PFSK-1 (cell line): ENCODE results near the gene TMEM37.

Source experiments
- FOXP2 ChIP-seq: optimal IDR thresholded peaks from 2 replicates; pipeline ENCODE3; 2011; ENCODE audit warnings: borderline replicate concordance, control low read depth, inconsistent platforms; ENCODE audit not compliant: insufficient read depth; ENCODE audit errors: extremely low read length, extremely low read depth
- POLR2AphosphoS5 ChIP-seq: IDR thresholded peaks from 2 replicates; pipeline ENCODE4 v1.6.1; 2012; ENCODE audit warnings: low read depth, mild to moderate bottlenecking, control low read depth, low read length, moderate library complexity
- SIN3A ChIP-seq: IDR thresholded peaks from 2 replicates; pipeline ENCODE4 v1.6.1; 2012; ENCODE audit warnings: mild to moderate bottlenecking, low read length, moderate library complexity, borderline replicate concordance; ENCODE audit not compliant: insufficient read depth
- TAF1 ChIP-seq: IDR thresholded peaks from 2 replicates; pipeline ENCODE4 v1.6.1; 2012; ENCODE audit warnings: low read length, control low read depth, borderline replicate concordance; ENCODE audit not compliant: insufficient read depth
- TF ChIP-seq, protein P1 (sequence below), 2 experiments: IDR thresholded peaks; 2 replicates each; pipeline versions ENCODE4 v1.6.1 to v1.8.0; 2011 to 2012; ENCODE audit warnings: low read depth in 2 of 2, low read length in 2 of 2, control low read depth in 1 of 2, inconsistent platforms in 1 of 2, mild to moderate bottlenecking in 1 of 2, moderate library complexity in 1 of 2; ENCODE audit not compliant: insufficient read depth in 1 of 2

The TMEM37 gene

DNA sequence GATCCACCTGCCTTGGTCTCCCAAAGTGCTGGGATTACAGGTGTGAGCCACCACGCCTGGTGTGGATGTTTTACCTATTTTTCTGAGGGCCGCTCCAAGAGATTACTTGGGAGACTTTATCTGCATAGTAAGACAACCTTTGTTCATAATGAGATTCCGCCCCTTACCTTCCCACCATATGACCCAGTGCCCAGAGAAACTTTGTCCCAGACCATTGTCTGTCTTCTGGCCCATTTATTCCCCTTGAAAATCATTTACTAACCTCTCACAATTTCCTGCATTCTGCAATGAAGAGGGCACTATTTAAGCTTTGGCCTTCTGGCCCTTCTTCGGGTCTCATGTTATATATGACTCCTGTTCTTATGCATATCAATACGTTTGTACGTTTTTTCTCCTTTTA lies 13.7 kb upstream of the TMEM37 start:
- TF ChIP-seq TAF1 (no peak), SIN3A (no peak), POLR2AphosphoS5 (no peak), FOXP2 (no peak)
- TF ChIP-seq, protein P1, sequence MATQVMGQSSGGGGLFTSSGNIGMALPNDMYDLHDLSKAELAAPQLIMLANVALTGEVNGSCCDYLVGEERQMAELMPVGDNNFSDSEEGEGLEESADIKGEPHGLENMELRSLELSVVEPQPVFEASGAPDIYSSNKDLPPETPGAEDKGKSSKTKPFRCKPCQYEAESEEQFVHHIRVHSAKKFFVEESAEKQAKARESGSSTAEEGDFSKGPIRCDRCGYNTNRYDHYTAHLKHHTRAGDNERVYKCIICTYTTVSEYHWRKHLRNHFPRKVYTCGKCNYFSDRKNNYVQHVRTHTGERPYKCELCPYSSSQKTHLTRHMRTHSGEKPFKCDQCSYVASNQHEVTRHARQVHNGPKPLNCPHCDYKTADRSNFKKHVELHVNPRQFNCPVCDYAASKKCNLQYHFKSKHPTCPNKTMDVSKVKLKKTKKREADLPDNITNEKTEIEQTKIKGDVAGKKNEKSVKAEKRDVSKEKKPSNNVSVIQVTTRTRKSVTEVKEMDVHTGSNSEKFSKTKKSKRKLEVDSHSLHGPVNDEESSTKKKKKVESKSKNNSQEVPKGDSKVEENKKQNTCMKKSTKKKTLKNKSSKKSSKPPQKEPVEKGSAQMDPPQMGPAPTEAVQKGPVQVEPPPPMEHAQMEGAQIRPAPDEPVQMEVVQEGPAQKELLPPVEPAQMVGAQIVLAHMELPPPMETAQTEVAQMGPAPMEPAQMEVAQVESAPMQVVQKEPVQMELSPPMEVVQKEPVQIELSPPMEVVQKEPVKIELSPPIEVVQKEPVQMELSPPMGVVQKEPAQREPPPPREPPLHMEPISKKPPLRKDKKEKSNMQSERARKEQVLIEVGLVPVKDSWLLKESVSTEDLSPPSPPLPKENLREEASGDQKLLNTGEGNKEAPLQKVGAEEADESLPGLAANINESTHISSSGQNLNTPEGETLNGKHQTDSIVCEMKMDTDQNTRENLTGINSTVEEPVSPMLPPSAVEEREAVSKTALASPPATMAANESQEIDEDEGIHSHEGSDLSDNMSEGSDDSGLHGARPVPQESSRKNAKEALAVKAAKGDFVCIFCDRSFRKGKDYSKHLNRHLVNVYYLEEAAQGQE (IDR thresholded peaks at IDR 0.05; ENCODE audit: insufficient read depth in 1 of 2, low read depth in 2 of 2, low read length in 2 of 2): no peak

DNA sequence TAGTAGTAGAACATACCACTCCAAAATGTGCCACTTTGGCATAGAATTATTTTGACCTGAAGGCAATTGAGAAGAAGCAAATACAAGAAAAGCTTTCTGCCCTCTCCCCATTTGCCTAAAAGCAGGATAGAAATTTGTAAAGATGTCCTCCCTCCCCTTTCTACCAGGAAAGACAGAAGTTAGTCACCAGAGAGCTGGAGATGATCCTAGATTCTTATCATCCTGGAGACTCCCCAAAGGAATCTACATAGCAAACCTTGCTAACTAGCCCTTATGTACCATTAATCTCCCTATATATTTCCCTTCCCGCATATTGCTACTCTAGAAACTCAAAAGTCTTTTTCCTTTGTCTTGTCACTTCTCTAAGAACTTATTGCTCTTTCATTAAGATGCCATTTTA lies 12.6 kb upstream of the TMEM37 start:
- TF ChIP-seq POLR2AphosphoS5 (no peak), SIN3A (no peak), TAF1 (no peak), FOXP2 (no peak)

DNA sequence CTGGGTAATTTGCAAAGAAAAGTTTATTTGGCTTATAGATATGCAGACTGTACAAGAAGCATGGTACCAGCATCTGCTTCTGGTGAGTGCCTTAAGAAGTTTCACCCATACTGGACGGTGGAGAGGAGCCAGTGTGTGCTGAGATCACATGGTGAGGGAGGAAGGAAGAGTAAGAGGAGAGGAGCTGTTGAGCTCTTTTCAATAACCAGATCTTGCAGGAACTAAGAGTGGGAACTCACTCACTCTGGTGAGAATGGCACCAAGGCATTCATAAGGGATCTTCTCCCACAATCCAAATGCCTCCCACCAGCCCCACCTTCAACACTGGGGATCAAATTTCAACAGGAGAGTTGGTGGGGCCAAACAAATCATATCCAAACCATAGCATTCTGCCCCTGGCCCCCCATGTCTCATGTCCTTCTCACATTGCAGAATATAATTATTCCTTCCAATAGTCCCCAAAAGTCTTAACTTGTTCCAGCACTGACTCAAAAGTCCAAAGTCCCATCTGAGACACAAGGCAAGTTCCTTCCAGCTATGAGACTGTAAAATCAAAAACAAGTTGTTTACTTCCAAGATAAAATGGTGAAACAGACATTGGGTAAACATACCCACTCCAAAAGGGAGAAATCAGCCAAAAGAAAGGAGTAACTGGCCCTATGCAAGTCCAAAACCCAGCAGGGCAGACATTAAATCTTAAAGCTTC lies 11.7 kb upstream of the TMEM37 start:
- TF ChIP-seq TAF1: no peak

DNA sequence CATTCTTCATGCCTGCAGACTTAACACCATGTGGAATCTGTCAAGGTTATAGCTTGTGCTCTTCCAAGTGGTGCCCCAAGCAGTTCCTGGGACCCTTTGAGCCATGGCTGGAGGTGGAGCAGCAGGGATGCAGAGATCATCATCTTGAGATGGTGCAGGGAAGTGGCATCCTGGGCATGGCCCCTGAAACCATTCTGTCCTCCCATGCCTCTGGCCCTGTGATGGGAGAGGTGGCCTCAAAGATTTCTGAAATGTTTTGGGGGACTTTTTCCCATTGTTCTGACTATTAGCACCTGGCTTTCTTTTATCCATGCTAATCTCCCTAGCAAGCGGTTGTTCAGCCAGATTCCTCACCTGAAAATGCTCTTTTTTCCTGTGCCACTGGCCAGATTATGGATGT lies 10.3 kb upstream of the TMEM37 start:
- TF ChIP-seq, protein P1 (IDR thresholded peaks at IDR 0.05; ENCODE audit: insufficient read depth in 1 of 2, low read depth in 2 of 2, low read length in 2 of 2): no peak
- no peak for TF ChIP-seq POLR2AphosphoS5
- no peak for TF ChIP-seq TAF1
- no peak for TF ChIP-seq FOXP2
- TF ChIP-seq SIN3A: no peak

DNA sequence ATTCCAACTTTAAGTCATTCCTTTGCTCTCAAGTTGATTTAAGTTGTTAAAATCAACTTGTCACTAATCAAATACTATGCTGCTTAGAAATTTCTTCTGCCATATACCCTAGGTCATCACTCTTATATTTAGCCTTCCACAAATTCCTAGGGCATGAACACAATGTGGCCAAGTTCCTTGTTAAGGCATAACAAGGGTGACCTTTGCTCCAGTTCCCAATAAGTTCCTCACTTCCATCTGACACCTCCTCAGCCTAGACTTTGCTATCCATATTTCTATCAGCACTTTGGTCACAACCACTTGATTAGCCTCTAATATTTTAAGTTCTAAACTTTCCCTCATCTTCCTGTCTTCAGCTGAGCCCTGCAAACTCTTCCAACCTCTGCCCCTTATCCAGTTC lies 9.9 kb upstream of the TMEM37 start:
- TF ChIP-seq SIN3A (no peak), POLR2AphosphoS5 (no peak), TAF1 (no peak), FOXP2 (no peak)
- TF ChIP-seq, protein P1 (IDR thresholded peaks at IDR 0.05; ENCODE audit: insufficient read depth in 1 of 2, low read depth in 2 of 2, low read length in 2 of 2): no peak

DNA sequence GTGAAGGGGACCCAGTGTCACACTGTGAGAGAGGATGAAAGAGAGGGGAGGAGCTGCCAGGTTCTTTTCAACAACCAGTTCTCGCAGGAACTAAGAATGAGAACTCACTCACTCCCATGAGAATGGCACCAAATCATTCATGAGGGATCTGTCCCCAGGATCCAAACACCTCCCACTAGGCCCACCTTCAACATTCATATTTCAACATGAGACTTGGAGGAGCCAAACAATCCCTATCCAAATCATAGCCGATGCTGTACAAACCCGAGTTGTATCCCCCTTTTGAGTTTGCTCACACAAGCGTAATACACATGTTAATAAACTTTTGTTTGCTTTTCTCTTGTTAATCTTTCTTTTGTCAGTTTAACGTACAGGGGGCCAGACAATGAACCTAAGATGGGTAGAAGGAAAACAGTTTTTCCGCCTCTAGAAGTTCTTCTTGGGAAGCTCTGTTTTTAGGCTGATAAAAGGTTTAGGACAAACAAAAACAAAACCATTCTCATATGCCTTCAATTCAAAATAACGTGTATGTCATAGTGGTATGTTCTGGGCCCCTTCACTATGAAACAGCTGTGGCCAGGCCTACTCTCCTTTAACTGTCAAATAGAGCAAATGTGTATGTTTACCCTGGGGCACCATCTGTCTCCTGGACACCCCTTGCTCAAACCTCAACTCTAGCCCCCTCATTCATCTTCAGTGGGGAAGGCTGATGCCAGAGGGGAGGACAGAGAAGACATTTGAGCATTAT lies 9.1 kb upstream of the TMEM37 start:
- TF ChIP-seq FOXP2: no peak
- no peak for TF ChIP-seq POLR2AphosphoS5
- TF ChIP-seq, protein P1 (IDR thresholded peaks at IDR 0.05; ENCODE audit: insufficient read depth in 1 of 2, low read depth in 2 of 2, low read length in 2 of 2): no peak
- no peak for TF ChIP-seq SIN3A
- TF ChIP-seq TAF1: no peak
